Thoracic aorta (tissue), 2 donors: ENCODE results near the gene SBF1. TPM values are rescaled to one million over a fixed set of nuclear protein-coding genes. Genes with fewer than 3 reads are reported as not detected.

Source experiments
- ATAC-seq: fragments of 150-250 bp; one replicate; pipeline ENCODE4 v1.8.0; 2017; ENCODE audit warnings: low read depth; ENCODE audit not compliant: insufficient number of reproducible peaks, low FRiP score
- DNase-seq: peaks from one replicate; pipeline ENCODE4 v3.0.0-alpha.2; 2020; ENCODE audit warnings: low spot score
- H3K27ac ChIP-seq, 2 donors: fragments of 200-600 bp; sonication (generic); 1 replicate in 1 of 2; 2 replicates in 1 of 2; pipeline ENCODE4 v1.5.1; 2016; ENCODE audit warnings: mild to moderate bottlenecking in 2 of 2, moderate library complexity in 2 of 2
- H3K27me3 ChIP-seq: fragments of 200-600 bp; sonication (generic); replicated peaks from 2 replicates; pipeline ENCODE4 v1.6.0; 2016; ENCODE audit warnings: mild to moderate bottlenecking; ENCODE audit not compliant: insufficient read depth
- H3K36me3 ChIP-seq: fragments of 200-600 bp; sonication (generic); one replicate; pipeline ENCODE4 v1.5.1; 2016
- H3K4me1 ChIP-seq, 2 donors: fragments of 200-600 bp; sonication (generic); 1 replicate in 1 of 2; 2 replicates in 1 of 2; pipeline versions ENCODE4 v1.5.1 to v1.6.0; 2016; ENCODE audit warnings: low read depth in 2 of 2, mild to moderate bottlenecking in 1 of 2; ENCODE audit not compliant: control insufficient read depth in 1 of 2
- H3K4me3 ChIP-seq: fragments of 200-600 bp; sonication (generic); 2 replicates; pipeline ENCODE4 v1.5.1; 2016; ENCODE audit warnings: mild to moderate bottlenecking
- H3K9me3 ChIP-seq: fragments of 200-600 bp; sonication (generic); 2 replicates; pipeline ENCODE4 v1.5.1; 2016
- CTCF ChIP-seq: fragments of 200-600 bp; sonication (generic); IDR thresholded peaks from one replicate; pipeline ENCODE4 v1.5.1; 2019; ENCODE audit warnings: antibody characterized with exemption
- total RNA-seq, 2 donors: library from RNA; depleted of rRNA; stranded (reverse); fragments of >200 nt; gene quantifications; one replicate each; pipeline versions ENCODE4 v1.1.0 to v1.2.3, GENCODE V29; 2016

Gene SBF1
- total RNA-seq, 2 donors from 2014 or later: 72.9 to 99.9 TPM

- no peak overlapping the region for H3K4me3 ChIP-seq
- H3K4me1 ChIP-seq: peaks cover 6 to 18% of the 10 kb centered on the region in 2 donors
- H3K9me3 ChIP-seq: no peaks in the 10 kb centered on the region
- DNase-seq (no peak), ATAC-seq (no peak)
- TF ChIP-seq CTCF: no peak
- peaks cover 24% of the 10 kb centered on the region for H3K36me3 ChIP-seq
- no peaks in the 10 kb centered on the region for H3K27me3 ChIP-seq
- no peak overlapping the region for H3K27ac ChIP-seq
These were observed 27.3 kb upstream of the SBF1 start for GRCh38 chr22:50502096-50502495.

GRCh38 chr22:50500452-50500851 is 25.6 kb upstream of the SBF1 start:
- Histone ChIP-seq H3K36me3 (peaks cover 19% of the 10 kb centered on the region), H3K27ac (no peak overlapping the region), H3K9me3 (no peaks in the 10 kb centered on the region), H3K27me3 (no peaks in the 10 kb centered on the region), H3K4me3 (no peak overlapping the region), H3K4me1 (peaks cover 0 to 3% of the 10 kb centered on the region in 2 donors)
- no peak for ATAC-seq
- no peak for TF ChIP-seq CTCF
- DNase-seq: no peak

- no peaks in the 10 kb centered on the region for H3K27me3 ChIP-seq
- H3K27ac ChIP-seq: no peak overlapping the region
- no peaks in the 10 kb centered on the region for H3K4me1 ChIP-seq
- H3K4me3 ChIP-seq: no peak overlapping the region
- H3K9me3 ChIP-seq: no peaks in the 10 kb centered on the region
- no peak for ATAC-seq
- TF ChIP-seq CTCF: peak; percentile 21
- H3K36me3 ChIP-seq: peaks cover 11% of the 10 kb centered on the region
- no peak for DNase-seq
These were observed 23.6 kb upstream of the SBF1 start for GRCh38 chr22:50498322-50498890.

- TF ChIP-seq CTCF: no peak
- no peaks in the 10 kb centered on the region for H3K9me3 ChIP-seq
- no peak for DNase-seq
These were observed 22.3 kb upstream of the SBF1 start for GRCh38 chr22:50497093-50497492.

GRCh38 chr22:50490531-50491308 is 15.9 kb upstream of the SBF1 start:
- Histone ChIP-seq H3K4me1 (no peaks in the 10 kb centered on the region), H3K27ac (no peak overlapping the region), H3K27me3 (no peaks in the 10 kb centered on the region), H3K36me3 (no peaks in the 10 kb centered on the region), H3K4me3 (no peak overlapping the region), H3K9me3 (no peaks in the 10 kb centered on the region)
- DNase-seq (no peak), ATAC-seq (no peak)
- no peak for TF ChIP-seq CTCF

More at GRCh38 chr22:50497093-50497492, 22.3 kb upstream of the SBF1 start:
- Histone ChIP-seq H3K4me3 (no peak overlapping the region), H3K27ac (no peak overlapping the region), H3K36me3 (no peaks in the 10 kb centered on the region), H3K27me3 (no peaks in the 10 kb centered on the region), H3K4me1 (no peaks in the 10 kb centered on the region)
- no peak for ATAC-seq
